ENCODE measurements around the gene ABCC8.

ABCC8 gene

DNA sequence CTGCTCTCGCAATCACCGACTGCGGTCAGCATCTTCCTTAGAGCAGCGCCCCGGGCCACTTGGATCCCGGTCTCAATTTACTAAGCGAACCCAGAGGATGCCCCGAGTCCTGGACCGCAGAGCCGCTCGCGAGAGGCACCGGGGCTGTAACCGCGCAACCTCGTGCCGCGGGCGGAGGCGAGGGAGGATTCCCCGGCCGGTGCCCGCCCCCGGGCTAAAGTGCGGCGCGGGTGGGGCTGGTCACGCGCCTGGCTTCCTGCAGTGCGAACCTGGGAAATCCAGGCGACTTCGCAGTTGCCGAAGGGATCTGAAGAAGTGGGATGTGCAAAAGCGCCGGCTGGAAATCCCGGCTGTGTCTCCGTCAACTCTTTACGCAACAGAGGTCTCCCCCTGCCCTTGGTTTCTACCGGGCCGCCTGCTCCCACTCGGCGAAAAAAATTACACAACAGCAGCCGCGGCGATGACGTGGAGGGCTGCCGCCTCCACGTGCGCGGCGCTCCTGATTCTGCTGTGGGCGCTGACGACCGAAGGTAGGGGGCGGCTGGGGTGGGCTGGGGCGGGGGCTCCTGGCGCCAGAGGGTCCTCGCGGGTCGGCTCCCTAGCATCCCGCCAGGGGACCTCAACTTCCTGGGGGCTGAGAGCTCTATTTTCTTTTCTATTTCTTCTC, 125.0 kb downstream of the ABCC8 start, which contains the start of gene NCR3LG1 (continued):
- TF ChIP-seq, protein P1, sequence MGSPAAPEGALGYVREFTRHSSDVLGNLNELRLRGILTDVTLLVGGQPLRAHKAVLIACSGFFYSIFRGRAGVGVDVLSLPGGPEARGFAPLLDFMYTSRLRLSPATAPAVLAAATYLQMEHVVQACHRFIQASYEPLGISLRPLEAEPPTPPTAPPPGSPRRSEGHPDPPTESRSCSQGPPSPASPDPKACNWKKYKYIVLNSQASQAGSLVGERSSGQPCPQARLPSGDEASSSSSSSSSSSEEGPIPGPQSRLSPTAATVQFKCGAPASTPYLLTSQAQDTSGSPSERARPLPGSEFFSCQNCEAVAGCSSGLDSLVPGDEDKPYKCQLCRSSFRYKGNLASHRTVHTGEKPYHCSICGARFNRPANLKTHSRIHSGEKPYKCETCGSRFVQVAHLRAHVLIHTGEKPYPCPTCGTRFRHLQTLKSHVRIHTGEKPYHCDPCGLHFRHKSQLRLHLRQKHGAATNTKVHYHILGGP (tag by site-specific recombination; IDR thresholded peaks at IDR 0.05), result no peak
- TF ChIP-seq ZNF302 (tag by site-specific recombination; IDR thresholded peaks at IDR 0.05; ENCODE audit: low read depth) (no peak), IKZF3 (tag by site-specific recombination; IDR thresholded peaks at IDR 0.05) (peak; percentile 80)

DNA sequence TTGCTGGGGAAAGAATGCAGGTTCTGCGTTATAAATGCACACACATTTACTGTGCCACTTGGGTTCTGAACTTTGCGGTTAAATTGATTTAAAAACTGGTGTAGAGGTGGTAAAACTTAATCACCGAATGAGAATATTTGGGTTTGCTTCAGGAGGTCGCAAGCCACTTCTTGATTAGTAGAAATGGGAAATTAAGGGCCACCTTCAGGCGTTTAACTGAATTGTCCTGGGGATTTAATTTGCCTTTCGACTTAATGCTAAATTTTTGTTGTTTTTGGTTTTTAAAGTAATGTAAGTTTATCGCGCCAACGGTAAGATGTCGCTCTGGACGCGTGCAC, 125.5 kb downstream of the ABCC8 start:
- TF ChIP-seq, protein P2, sequence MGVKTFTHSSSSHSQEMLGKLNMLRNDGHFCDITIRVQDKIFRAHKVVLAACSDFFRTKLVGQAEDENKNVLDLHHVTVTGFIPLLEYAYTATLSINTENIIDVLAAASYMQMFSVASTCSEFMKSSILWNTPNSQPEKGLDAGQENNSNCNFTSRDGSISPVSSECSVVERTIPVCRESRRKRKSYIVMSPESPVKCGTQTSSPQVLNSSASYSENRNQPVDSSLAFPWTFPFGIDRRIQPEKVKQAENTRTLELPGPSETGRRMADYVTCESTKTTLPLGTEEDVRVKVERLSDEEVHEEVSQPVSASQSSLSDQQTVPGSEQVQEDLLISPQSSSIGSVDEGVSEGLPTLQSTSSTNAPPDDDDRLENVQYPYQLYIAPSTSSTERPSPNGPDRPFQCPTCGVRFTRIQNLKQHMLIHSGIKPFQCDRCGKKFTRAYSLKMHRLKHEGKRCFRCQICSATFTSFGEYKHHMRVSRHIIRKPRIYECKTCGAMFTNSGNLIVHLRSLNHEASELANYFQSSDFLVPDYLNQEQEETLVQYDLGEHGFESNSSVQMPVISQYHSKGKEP (tag by site-specific recombination; IDR thresholded peaks at IDR 0.05), result no peak
- TF ChIP-seq, protein P3, sequence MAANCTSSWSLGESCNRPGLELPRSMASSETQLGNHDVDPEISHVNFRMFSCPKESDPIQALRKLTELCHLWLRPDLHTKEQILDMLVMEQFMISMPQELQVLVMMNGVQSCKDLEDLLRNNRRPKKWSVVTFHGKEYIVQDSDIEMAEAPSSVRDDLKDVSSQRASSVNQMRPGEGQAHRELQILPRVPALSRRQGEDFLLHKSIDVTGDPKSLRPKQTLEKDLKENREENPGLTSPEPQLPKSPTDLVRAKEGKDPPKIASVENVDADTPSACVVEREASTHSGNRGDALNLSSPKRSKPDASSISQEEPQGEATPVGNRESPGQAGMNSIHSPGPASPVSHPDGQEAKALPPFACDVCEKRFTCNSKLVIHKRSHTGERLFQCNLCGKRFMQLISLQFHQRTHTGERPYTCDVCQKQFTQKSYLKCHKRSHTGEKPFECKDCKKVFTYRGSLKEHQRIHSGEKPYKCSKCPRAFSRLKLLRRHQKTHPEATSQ (tag by site-specific recombination; IDR thresholded peaks at IDR 0.05), result no peak
- TF ChIP-seq ZNF184 (tag by site-specific recombination; IDR thresholded peaks at IDR 0.05) (no peak), WT1 (tag by site-specific recombination; IDR thresholded peaks at IDR 0.05) (no peak), ZNF544 (tag by site-specific recombination; IDR thresholded peaks at IDR 0.05) (no peak), SP7 (tag by site-specific recombination; IDR thresholded peaks at IDR 0.05) (no peak), ZNF664 (tag by site-specific recombination; IDR thresholded peaks at IDR 0.05) (no peak), ZNF549 (tag by site-specific recombination; IDR thresholded peaks at IDR 0.05) (no peak), ZBTB20 (tag by site-specific recombination; IDR thresholded peaks at IDR 0.05) (no peak), ZNF10 (tag by site-specific recombination; IDR thresholded peaks at IDR 0.05) (no peak), ZEB2 (tag by site-specific recombination; IDR thresholded peaks at IDR 0.05) (no peak), ZNF248 (tag by site-specific recombination; IDR thresholded peaks at IDR 0.05) (no peak)
- TF ChIP-seq, protein P4, sequence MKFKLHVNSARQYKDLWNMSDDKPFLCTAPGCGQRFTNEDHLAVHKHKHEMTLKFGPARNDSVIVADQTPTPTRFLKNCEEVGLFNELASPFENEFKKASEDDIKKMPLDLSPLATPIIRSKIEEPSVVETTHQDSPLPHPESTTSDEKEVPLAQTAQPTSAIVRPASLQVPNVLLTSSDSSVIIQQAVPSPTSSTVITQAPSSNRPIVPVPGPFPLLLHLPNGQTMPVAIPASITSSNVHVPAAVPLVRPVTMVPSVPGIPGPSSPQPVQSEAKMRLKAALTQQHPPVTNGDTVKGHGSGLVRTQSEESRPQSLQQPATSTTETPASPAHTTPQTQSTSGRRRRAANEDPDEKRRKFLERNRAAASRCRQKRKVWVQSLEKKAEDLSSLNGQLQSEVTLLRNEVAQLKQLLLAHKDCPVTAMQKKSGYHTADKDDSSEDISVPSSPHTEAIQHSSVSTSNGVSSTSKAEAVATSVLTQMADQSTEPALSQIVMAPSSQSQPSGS (tag by site-specific recombination; IDR thresholded peaks at IDR 0.05; ENCODE audit: low read depth), result no peak
- TF ChIP-seq, protein P5, sequence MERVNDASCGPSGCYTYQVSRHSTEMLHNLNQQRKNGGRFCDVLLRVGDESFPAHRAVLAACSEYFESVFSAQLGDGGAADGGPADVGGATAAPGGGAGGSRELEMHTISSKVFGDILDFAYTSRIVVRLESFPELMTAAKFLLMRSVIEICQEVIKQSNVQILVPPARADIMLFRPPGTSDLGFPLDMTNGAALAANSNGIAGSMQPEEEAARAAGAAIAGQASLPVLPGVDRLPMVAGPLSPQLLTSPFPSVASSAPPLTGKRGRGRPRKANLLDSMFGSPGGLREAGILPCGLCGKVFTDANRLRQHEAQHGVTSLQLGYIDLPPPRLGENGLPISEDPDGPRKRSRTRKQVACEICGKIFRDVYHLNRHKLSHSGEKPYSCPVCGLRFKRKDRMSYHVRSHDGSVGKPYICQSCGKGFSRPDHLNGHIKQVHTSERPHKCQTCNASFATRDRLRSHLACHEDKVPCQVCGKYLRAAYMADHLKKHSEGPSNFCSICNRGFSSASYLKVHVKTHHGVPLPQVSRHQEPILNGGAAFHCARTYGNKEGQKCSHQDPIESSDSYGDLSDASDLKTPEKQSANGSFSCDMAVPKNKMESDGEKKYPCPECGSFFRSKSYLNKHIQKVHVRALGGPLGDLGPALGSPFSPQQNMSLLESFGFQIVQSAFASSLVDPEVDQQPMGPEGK (tag by site-specific recombination; IDR thresholded peaks at IDR 0.05), result no peak
- TF ChIP-seq, protein P6, sequence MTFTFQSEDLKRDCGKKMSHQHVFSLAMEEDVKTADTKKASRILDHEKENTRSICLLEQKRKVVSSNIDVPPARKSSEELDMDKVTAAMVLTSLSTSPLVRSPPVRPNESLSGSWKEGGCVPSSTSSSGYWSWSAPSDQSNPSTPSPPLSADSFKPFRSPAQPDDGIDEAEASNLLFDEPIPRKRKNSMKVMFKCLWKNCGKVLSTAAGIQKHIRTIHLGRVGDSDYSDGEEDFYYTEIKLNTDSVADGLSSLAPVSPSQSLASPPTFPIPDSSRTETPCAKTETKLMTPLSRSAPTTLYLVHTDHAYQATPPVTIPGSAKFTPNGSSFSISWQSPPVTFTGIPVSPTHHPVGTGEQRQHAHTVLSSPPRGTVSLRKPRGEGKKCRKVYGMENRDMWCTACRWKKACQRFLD (tag by site-specific recombination; IDR thresholded peaks at IDR 0.05), result no peak
- TF ChIP-seq, protein P7, sequence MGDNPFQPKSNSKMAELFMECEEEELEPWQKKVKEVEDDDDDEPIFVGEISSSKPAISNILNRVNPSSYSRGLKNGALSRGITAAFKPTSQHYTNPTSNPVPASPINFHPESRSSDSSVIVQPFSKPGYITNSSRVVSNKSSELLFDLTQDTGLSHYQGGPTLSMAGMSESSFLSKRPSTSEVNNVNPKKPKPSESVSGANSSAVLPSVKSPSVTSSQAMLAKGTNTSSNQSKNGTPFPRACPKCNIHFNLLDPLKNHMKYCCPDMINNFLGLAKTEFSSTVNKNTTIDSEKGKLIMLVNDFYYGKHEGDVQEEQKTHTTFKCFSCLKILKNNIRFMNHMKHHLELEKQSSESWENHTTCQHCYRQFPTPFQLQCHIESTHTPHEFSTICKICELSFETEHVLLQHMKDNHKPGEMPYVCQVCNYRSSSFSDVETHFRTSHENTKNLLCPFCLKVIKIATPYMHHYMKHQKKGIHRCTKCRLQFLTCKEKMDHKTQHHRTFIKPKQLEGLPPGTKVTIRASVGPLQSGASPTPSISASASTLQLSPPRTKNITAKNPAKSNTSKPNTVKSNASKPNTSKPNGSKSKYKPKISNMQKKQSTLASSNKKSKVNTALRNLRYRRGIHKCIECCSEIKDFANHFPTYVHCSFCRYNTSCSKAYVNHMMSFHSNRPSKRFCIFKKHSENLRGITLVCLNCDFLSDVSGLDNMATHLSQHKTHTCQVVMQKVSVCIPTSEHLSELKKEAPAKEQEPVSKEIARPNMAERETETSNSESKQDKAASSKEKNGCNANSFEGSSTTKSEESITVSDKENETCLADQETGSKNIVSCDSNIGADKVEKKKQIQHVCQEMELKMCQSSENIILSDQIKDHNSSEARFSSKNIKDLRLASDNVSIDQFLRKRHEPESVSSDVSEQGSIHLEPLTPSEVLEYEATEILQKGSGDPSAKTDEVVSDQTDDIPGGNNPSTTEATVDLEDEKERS (tag by site-specific recombination; IDR thresholded peaks at IDR 0.05), result no peak
- Histone ChIP-seq H3K4me1 (ENCODE audit: control insufficient read depth, insufficient read depth, low read length) (no peaks in the 10 kb centered on the region), H3K36me3 (ENCODE audit: control insufficient read depth in 2 of 2, insufficient read depth in 1 of 2, low read length in 2 of 2) (no peaks in the 10 kb centered on the region), H3K27ac (ENCODE audit: extremely low read depth, low read depth, low read length) (no peak overlapping the region), H3K9me3 (ENCODE audit: control insufficient read depth, insufficient read depth, low read depth, low read length) (no peaks in the 10 kb centered on the region), H3K4me3 (ENCODE audit: low read depth, low read length) (peak overlapping the region; percentile 46)
- ChIA-PET POLR2A (no interaction called here), CTCF (no interaction called here)
